HG02623 (cell line): ENCODE data around the gene NPY.
"Not testable (repeated sequence)": the region's sequence is repeated elsewhere in the genome, so short reads cannot be mapped to it uniquely, and the experiment has no call there.

ENCODE experiments used
- ATAC-seq: cut with Tn5 transposase; IDR thresholded peaks from one replicate; pipeline ENCODE4 v1.9.1; 2021; ENCODE audit warnings: moderate library complexity; ENCODE audit not compliant: unreplicated experiment

Gene NPY

GRCh38 chr7:24283897-24284698 is at the start of gene NPY:
Gene NPY (plus strand): TSS chr7:24284190. CDS start chr7:24285241, 1,051 bp downstream.
- no peak for ATAC-seq

GRCh38 chr7:24239260-24239659 is 44.7 kb upstream of the NPY start:
- no peak for ATAC-seq

- no peak for ATAC-seq
Observed at GRCh38 chr7:24241206-24241605, 42.8 kb upstream of the NPY start.

GRCh38 chr7:24244554-24244953 is 39.4 kb upstream of the NPY start:
- no peak for ATAC-seq

GRCh38 chr7:24245362-24245761 is 38.6 kb upstream of the NPY start:
- peak; percentile 57 for ATAC-seq

GRCh38 chr7:24249266-24249665 is 34.7 kb upstream of the NPY start:
- no peak for ATAC-seq

- no peak for ATAC-seq
Observed at GRCh38 chr7:24251568-24251967, 32.4 kb upstream of the NPY start.

GRCh38 chr7:24255139-24255538 is 28.9 kb upstream of the NPY start:
- ATAC-seq, result no peak

- not testable (repeated sequence) for ATAC-seq
Observed at GRCh38 chr7:24258324-24258723, 25.7 kb upstream of the NPY start.

- no peak for ATAC-seq
Observed at GRCh38 chr7:24271938-24272337, 12.1 kb upstream of the NPY start.

GRCh38 chr7:24279512-24279911 is 4.5 kb upstream of the NPY start:
- no peak for ATAC-seq

GRCh38 chr7:24283554-24283896 is 465 bp upstream of the NPY start:
- ATAC-seq, result no peak

- no peak for ATAC-seq
Observed at GRCh38 chr7:24284699-24285506, 913 bp downstream of the NPY start.

GRCh38 chr7:24290004-24290641 is 6.1 kb downstream of the NPY start:
- peak; percentile 98 for ATAC-seq

- no peak for ATAC-seq
Observed at GRCh38 chr7:24291271-24291670, 7.3 kb downstream of the NPY start.

- no peak for ATAC-seq
Observed at GRCh38 chr7:24297362-24297761, 13.4 kb downstream of the NPY start.

- no peak for ATAC-seq
Observed at GRCh38 chr7:24298696-24299095, 14.7 kb downstream of the NPY start.

- no peak for ATAC-seq
Observed at GRCh38 chr7:24299192-24299591, 15.2 kb downstream of the NPY start.

- no peak for ATAC-seq
Observed at GRCh38 chr7:24301703-24302102, 17.7 kb downstream of the NPY start.

GRCh38 chr7:24304494-24305095 is 20.6 kb downstream of the NPY start:
- no peak for ATAC-seq

- no peak for ATAC-seq
Observed at GRCh38 chr7:24307326-24307725, 23.3 kb downstream of the NPY start.
